ENCODE data around the gene PCCA.
A peak's percentile ranks its signal among the peaks of the same experiment; 100 is the strongest.
"Not testable (repeated sequence)": the region's sequence is repeated elsewhere in the genome, so short reads cannot be mapped to it uniquely, and the experiment has no call there.

The PCCA gene

GRCh38 chr13:100561599-100562204 is 472.8 kb downstream of the PCCA start:
- Mint-ChIP-seq H3K27ac (no peak overlapping the region), H3K27me3 (no peaks in the 10 kb centered on the region), H3K9me3 (no peaks in the 10 kb centered on the region), H3K4me1 (no peaks in the 10 kb centered on the region), H3K4me3 (no peak overlapping the region), H3K36me3 (ENCODE audit: low read depth) (peaks cover 3% of the 10 kb centered on the region)
- ATAC-seq (no peak), DNase-seq (no peak)

GRCh38 chr13:100563779-100564178 is 474.9 kb downstream of the PCCA start:
- no peak overlapping the region for H3K27ac Mint-ChIP-seq

GRCh38 chr13:100564444-100565223 is 475.7 kb downstream of the PCCA start:
- Mint-ChIP-seq H3K4me1 (no peaks in the 10 kb centered on the region), H3K27ac (no peak overlapping the region), H3K4me3 (no peak overlapping the region), H3K36me3 (ENCODE audit: low read depth) (peaks cover 6% of the 10 kb centered on the region), H3K9me3 (no peaks in the 10 kb centered on the region), H3K27me3 (no peaks in the 10 kb centered on the region)
- ATAC-seq (no peak), DNase-seq (no peak)

More at GRCh38 chr13:100563779-100564178, 474.9 kb downstream of the PCCA start:
- Mint-ChIP-seq H3K36me3 (ENCODE audit: low read depth) (peaks cover 6% of the 10 kb centered on the region), H3K27me3 (no peaks in the 10 kb centered on the region), H3K4me3 (no peak overlapping the region), H3K4me1 (no peaks in the 10 kb centered on the region), H3K9me3 (no peaks in the 10 kb centered on the region)
- no peak for DNase-seq
- ATAC-seq, result no peak

GRCh38 chr13:100565286-100565685 is 476.4 kb downstream of the PCCA start:
- ATAC-seq, result no peak

GRCh38 chr13:100566543-100566942 is 477.6 kb downstream of the PCCA start:
- H3K9me3 Mint-ChIP-seq, result no peaks in the 10 kb centered on the region
- peaks cover 6% of the 10 kb centered on the region for H3K36me3 Mint-ChIP-seq (ENCODE audit: low read depth)
- no peaks in the 10 kb centered on the region for H3K4me1 Mint-ChIP-seq
- no peaks in the 10 kb centered on the region for H3K27me3 Mint-ChIP-seq
- no peak overlapping the region for H3K4me3 Mint-ChIP-seq
- no peak for DNase-seq
- no peak overlapping the region for H3K27ac Mint-ChIP-seq
- ATAC-seq, result no peak

More at GRCh38 chr13:100565286-100565685, 476.4 kb downstream of the PCCA start:
- no peak overlapping the region for H3K4me3 Mint-ChIP-seq
- no peaks in the 10 kb centered on the region for H3K27me3 Mint-ChIP-seq
- H3K27ac Mint-ChIP-seq, result no peak overlapping the region
- H3K36me3 Mint-ChIP-seq (ENCODE audit: low read depth), result peaks cover 6% of the 10 kb centered on the region
- DNase-seq, result no peak
- no peaks in the 10 kb centered on the region for H3K9me3 Mint-ChIP-seq
- no peaks in the 10 kb centered on the region for H3K4me1 Mint-ChIP-seq

- Mint-ChIP-seq H3K9me3 (no peaks in the 10 kb centered on the region), H3K36me3 (ENCODE audit: low read depth) (no peaks in the 10 kb centered on the region), H3K4me1 (peaks cover 14% of the 10 kb centered on the region), H3K4me3 (no peak overlapping the region), H3K27ac (no peak overlapping the region), H3K27me3 (no peaks in the 10 kb centered on the region)
- DNase-seq (peak; percentile 78), ATAC-seq (peak; percentile 84)
These were observed 484.2 kb downstream of the PCCA start for GRCh38 chr13:100573121-100573520.

- H3K36me3 Mint-ChIP-seq (ENCODE audit: low read depth); DNase-seq; ATAC-seq; H3K27me3 Mint-ChIP-seq; H3K27ac Mint-ChIP-seq; H3K4me3 Mint-ChIP-seq; H3K9me3 Mint-ChIP-seq: not testable (repeated sequence)
- H3K4me1 Mint-ChIP-seq, result peaks cover 27% of the 10 kb centered on the region
These were observed 488.3 kb downstream of the PCCA start for GRCh38 chr13:100577239-100577638.
